Astrocyte (in vitro differentiated cells and primary cell): ENCODE measurements around the gene ATXN7. TPM values are rescaled to one million over a fixed set of nuclear protein-coding genes. Genes with fewer than 3 reads are reported as not detected.

Experiments used
- DNase-seq: peaks from one replicate; pipeline ENCODE4 v3.0.0-alpha.2; 2010; ENCODE audit warnings: low read depth
- FAIRE-seq: peaks from 2 replicates; lab custom pipeline; 2011; peaks lifted over from hg19 to GRCh38; lab: Jason Lieb, UNC
- H2AFZ ChIP-seq: 2 replicates; pipeline ENCODE4 v1.6.0; 2012; ENCODE audit warnings: low read depth, low read length, inconsistent platforms
- H3K27ac ChIP-seq: 2 replicates; pipeline ENCODE4 v1.5.1; 2011; ENCODE audit warnings: low read depth, low read length, inconsistent platforms
- H3K27me3 ChIP-seq: 2 replicates; pipeline ENCODE4 v1.6.0; 2011; ENCODE audit warnings: low read length, inconsistent platforms; ENCODE audit not compliant: insufficient read depth
- H3K36me3 ChIP-seq: 2 replicates; pipeline ENCODE4 v1.5.1; 2011; ENCODE audit warnings: low read length, inconsistent platforms; ENCODE audit not compliant: insufficient read depth
- H3K4me1 ChIP-seq: 2 replicates; pipeline ENCODE4 v1.5.1; 2011; ENCODE audit warnings: low read length, inconsistent platforms; ENCODE audit not compliant: insufficient read depth
- H3K4me2 ChIP-seq: 2 replicates; pipeline ENCODE4 v1.6.0; 2012; ENCODE audit warnings: low read length, inconsistent platforms
- H3K4me3 ChIP-seq: 2 replicates; pipeline ENCODE4 v1.5.1; 2011; ENCODE audit warnings: low read depth, mild to moderate bottlenecking, low read length, inconsistent platforms; ENCODE audit not compliant: insufficient read depth
- H3K79me2 ChIP-seq: 2 replicates; pipeline ENCODE4 v1.6.0; 2012; ENCODE audit warnings: mild to moderate bottlenecking, low read length, inconsistent platforms; ENCODE audit not compliant: insufficient read depth
- H3K9ac ChIP-seq: 2 replicates; pipeline ENCODE4 v1.6.0; 2012; ENCODE audit warnings: mild to moderate bottlenecking, low read length, inconsistent platforms
- H3K9me3 ChIP-seq: 2 replicates; pipeline ENCODE4 v1.5.1; 2012; ENCODE audit warnings: low read depth, mild to moderate bottlenecking, low read length, inconsistent platforms; ENCODE audit not compliant: insufficient read depth
- H4K20me1 ChIP-seq: 2 replicates; pipeline ENCODE4 v1.6.0; 2012; ENCODE audit warnings: low read length, inconsistent platforms; ENCODE audit not compliant: insufficient read depth
- H3K27ac Mint-ChIP-seq: one replicate; pipeline ENCODE4 v1.8.0; 2021; ENCODE audit warnings: mild to moderate bottlenecking, mixed read lengths; ENCODE audit not compliant: unreplicated experiment
- H3K27me3 Mint-ChIP-seq: one replicate; pipeline ENCODE4 v1.8.0; 2021; ENCODE audit warnings: low read depth, mixed read lengths; ENCODE audit not compliant: unreplicated experiment
- H3K36me3 Mint-ChIP-seq: one replicate; pipeline ENCODE4 v1.8.0; 2021; ENCODE audit warnings: low read depth, mixed read lengths; ENCODE audit not compliant: unreplicated experiment
- H3K4me1 Mint-ChIP-seq: one replicate; pipeline ENCODE4 v1.8.0; 2021; ENCODE audit warnings: low read depth, mixed read lengths; ENCODE audit not compliant: unreplicated experiment
- H3K4me3 Mint-ChIP-seq: one replicate; pipeline ENCODE4 v1.8.0; 2021; ENCODE audit warnings: mild to moderate bottlenecking, moderate library complexity, mixed read lengths; ENCODE audit not compliant: unreplicated experiment
- H3K9me3 Mint-ChIP-seq: one replicate; pipeline ENCODE4 v1.8.0; 2021; ENCODE audit warnings: mild to moderate bottlenecking, mixed read lengths; ENCODE audit not compliant: unreplicated experiment
- EZH2 ChIP-seq: IDR thresholded peaks from 2 replicates; pipeline ENCODE4 v1.6.1; 2012; ENCODE audit warnings: mild to moderate bottlenecking, low read length, inconsistent platforms; ENCODE audit not compliant: insufficient read depth
- total RNA-seq: library from RNA; stranded (reverse); gene quantifications from 2 replicates; pipeline ENCODE4 v1.2.1, GENCODE V29; 2021
- TF ChIP-seq, protein P1 (sequence below): IDR thresholded peaks from 2 replicates; pipeline ENCODE4 v1.5.1; 2011; ENCODE audit warnings: low read depth, mild to moderate bottlenecking, inconsistent platforms, low read length, moderate library complexity; ENCODE audit not compliant: insufficient read depth

Gene ATXN7
- total RNA-seq, 1 donor from 2014 or later: 17.6 TPM

DNA sequence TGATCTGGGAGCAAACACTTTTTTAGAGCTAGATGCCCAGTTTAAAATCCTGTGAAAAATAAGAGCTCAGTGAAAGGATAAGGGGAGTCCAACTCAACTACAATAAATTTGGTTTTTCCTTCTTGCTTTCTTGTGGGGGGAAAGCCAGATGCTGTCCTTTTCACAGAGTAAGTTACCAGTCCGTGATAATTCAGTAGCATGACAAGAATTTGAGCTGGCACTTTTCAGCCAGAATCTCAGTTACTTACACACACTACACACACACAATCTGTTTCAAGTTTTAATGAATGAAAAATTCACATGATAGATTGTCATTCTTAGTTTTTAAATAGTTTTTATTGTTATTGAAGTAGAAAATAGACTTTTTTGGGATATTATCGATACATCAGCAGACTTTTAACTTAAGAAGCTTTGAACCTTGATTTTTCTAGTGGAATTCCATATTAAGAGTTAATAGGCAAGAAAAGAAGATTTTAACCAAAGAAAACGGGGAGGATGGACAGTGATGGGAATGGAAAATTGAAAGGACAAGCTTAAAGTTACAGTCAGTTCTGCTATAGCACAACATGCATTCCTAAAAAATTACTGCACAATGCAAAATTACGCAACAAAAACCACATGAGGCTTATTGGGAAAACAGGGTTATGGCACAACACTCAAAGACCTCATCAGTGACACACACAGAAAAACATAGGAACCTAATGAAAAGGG is 112.6 kb downstream of the ATXN7 start:
- H3K4me1 Mint-ChIP-seq: peaks cover 50% of the 10 kb centered on the region
- H3K9me3 ChIP-seq: no peaks in the 10 kb centered on the region
- H3K9me3 Mint-ChIP-seq: no peaks in the 10 kb centered on the region
- H3K27me3 Mint-ChIP-seq: no peaks in the 10 kb centered on the region
- DNase-seq (peak; percentile 95), FAIRE-seq (peak; percentile 76)
- H3K79me2 ChIP-seq: peaks cover 40% of the 10 kb centered on the region
- peak overlapping the region; percentile 79 for H3K27ac Mint-ChIP-seq
- peak overlapping the region; percentile 47 for H3K27ac ChIP-seq
- peaks cover 30% of the 10 kb centered on the region for H3K4me1 ChIP-seq
- H2AFZ ChIP-seq: no peak overlapping the region
- no peak overlapping the region for H3K4me3 Mint-ChIP-seq
- no peak for TF ChIP-seq EZH2
- TF ChIP-seq, protein P1, sequence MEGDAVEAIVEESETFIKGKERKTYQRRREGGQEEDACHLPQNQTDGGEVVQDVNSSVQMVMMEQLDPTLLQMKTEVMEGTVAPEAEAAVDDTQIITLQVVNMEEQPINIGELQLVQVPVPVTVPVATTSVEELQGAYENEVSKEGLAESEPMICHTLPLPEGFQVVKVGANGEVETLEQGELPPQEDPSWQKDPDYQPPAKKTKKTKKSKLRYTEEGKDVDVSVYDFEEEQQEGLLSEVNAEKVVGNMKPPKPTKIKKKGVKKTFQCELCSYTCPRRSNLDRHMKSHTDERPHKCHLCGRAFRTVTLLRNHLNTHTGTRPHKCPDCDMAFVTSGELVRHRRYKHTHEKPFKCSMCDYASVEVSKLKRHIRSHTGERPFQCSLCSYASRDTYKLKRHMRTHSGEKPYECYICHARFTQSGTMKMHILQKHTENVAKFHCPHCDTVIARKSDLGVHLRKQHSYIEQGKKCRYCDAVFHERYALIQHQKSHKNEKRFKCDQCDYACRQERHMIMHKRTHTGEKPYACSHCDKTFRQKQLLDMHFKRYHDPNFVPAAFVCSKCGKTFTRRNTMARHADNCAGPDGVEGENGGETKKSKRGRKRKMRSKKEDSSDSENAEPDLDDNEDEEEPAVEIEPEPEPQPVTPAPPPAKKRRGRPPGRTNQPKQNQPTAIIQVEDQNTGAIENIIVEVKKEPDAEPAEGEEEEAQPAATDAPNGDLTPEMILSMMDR: no peak
- peaks cover 48% of the 10 kb centered on the region for H4K20me1 ChIP-seq
- H3K36me3 Mint-ChIP-seq: peaks cover 8% of the 10 kb centered on the region
- H3K4me3 ChIP-seq: no peak overlapping the region
- H3K36me3 ChIP-seq: peaks cover 9% of the 10 kb centered on the region
- peak overlapping the region; percentile 19 for H3K9ac ChIP-seq
- peak overlapping the region; percentile 59 for H3K4me2 ChIP-seq
- no peaks in the 10 kb centered on the region for H3K27me3 ChIP-seq

DNA sequence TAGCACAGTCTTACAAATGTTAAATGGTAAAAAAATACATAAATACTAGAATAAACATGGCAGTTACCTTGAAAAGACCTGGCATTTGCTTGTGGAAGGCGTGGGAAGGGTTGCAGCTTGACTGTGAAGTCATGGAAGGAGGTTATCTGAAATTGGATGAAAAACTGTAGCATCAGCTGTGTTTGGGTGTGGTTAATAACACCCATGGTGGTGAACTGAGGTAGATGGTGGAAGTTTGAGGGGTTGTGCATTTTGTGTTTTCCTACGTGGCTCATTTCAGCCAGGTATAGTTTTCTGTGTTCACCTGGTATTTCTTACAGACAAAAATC is 113.2 kb downstream of the ATXN7 start:
- Mint-ChIP-seq H3K27me3 (no peaks in the 10 kb centered on the region), H3K9me3 (no peaks in the 10 kb centered on the region), H3K4me3 (no peak overlapping the region), H3K4me1 (peaks cover 48% of the 10 kb centered on the region), H3K36me3 (peaks cover 8% of the 10 kb centered on the region), H3K27ac (peak overlapping the region; percentile 47)
- no peak overlapping the region for H2AFZ ChIP-seq
- peaks cover 36% of the 10 kb centered on the region for H3K79me2 ChIP-seq
- TF ChIP-seq, protein P1: no peak
- no peak for TF ChIP-seq EZH2
- no peaks in the 10 kb centered on the region for H3K27me3 ChIP-seq
- no peak for DNase-seq
- peak overlapping the region; percentile 59 for H3K4me2 ChIP-seq
- peaks cover 13% of the 10 kb centered on the region for H3K36me3 ChIP-seq
- H3K9me3 ChIP-seq: no peaks in the 10 kb centered on the region
- H3K27ac ChIP-seq: peak overlapping the region; percentile 47
- peaks cover 28% of the 10 kb centered on the region for H3K4me1 ChIP-seq
- H3K9ac ChIP-seq: no peak overlapping the region
- H4K20me1 ChIP-seq: peaks cover 46% of the 10 kb centered on the region
- FAIRE-seq: no peak
- no peak overlapping the region for H3K4me3 ChIP-seq

- H3K4me2 ChIP-seq: no peak overlapping the region
- no peak for TF ChIP-seq EZH2
- TF ChIP-seq, protein P1: no peak
- H2AFZ ChIP-seq: no peak overlapping the region
- peaks cover 36% of the 10 kb centered on the region for H4K20me1 ChIP-seq
- H3K4me1 Mint-ChIP-seq: peaks cover 37% of the 10 kb centered on the region
- H3K9me3 ChIP-seq: no peaks in the 10 kb centered on the region
- H3K4me3 Mint-ChIP-seq: no peak overlapping the region
- H3K9me3 Mint-ChIP-seq: no peaks in the 10 kb centered on the region
- peaks cover 35% of the 10 kb centered on the region for H3K79me2 ChIP-seq
- no peaks in the 10 kb centered on the region for H3K27me3 Mint-ChIP-seq
- FAIRE-seq (no peak), DNase-seq (no peak)
- no peaks in the 10 kb centered on the region for H3K27me3 ChIP-seq
- peaks cover 18% of the 10 kb centered on the region for H3K4me1 ChIP-seq
- H3K27ac Mint-ChIP-seq: no peak overlapping the region
- H3K9ac ChIP-seq: no peak overlapping the region
- peaks cover 17% of the 10 kb centered on the region for H3K36me3 ChIP-seq
- no peak overlapping the region for H3K4me3 ChIP-seq
- no peak overlapping the region for H3K27ac ChIP-seq
- peaks cover 7% of the 10 kb centered on the region for H3K36me3 Mint-ChIP-seq
Observed at GRCh38 chr3:63977893-63978292, 114.2 kb downstream of the ATXN7 start.
